NCI-H526 treated with DMSO at 0.1 percent for 48 hours (cell line): ENCODE data around the gene TMEM121.
"Not testable (repeated sequence)": the region's sequence is repeated elsewhere in the genome, so short reads cannot be mapped to it uniquely, and the experiment has no call there.

Experiments
- DNase-seq: peaks from one replicate; lab custom pipeline; 2025; lab: John Stamatoyannopoulos, UW

TMEM121 gene

GRCh38 chr14:105528586-105529318 lies 2.4 kb downstream of the TMEM121 start:
- DNase-seq: no peak

GRCh38 chr14:105529319-105529568 lies 2.9 kb downstream of the TMEM121 start:
- no peak for DNase-seq

DNA sequence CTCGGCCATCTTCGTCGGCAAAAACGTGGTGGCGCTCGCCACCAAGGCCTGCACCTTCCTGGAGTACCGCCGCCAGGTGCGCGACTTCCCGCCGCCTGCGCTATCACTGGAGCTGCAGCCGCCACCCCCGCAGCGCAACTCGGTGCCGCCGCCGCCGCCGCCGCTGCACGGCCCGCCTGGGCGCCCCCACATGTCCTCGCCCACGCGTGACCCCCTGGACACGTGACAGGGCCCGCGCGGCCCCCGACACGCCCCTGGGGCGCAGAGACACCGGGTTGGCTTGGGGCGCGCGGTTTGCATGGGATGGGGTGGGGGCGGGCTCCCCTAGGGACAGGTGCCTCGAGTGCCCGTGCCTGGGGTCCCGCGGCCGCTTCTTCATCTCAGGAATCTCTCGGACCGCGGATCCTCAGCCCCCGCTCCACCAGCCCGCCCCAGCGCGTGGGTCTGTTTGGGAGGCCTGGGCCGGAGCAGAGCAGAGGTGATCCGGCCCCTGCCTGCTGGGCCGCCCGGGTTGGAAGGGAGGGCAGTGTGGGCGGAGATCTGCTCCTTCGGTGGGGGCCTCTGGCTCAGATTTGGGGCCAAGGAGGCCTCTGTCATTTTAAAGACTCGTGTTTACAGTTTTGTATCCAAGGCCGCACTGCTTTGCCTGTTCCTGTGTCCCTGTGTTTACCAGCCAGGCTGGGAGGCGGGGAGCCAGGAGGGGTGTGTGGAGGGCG lies 3.3 kb downstream of the TMEM121 start:
- DNase-seq: no peak

DNA sequence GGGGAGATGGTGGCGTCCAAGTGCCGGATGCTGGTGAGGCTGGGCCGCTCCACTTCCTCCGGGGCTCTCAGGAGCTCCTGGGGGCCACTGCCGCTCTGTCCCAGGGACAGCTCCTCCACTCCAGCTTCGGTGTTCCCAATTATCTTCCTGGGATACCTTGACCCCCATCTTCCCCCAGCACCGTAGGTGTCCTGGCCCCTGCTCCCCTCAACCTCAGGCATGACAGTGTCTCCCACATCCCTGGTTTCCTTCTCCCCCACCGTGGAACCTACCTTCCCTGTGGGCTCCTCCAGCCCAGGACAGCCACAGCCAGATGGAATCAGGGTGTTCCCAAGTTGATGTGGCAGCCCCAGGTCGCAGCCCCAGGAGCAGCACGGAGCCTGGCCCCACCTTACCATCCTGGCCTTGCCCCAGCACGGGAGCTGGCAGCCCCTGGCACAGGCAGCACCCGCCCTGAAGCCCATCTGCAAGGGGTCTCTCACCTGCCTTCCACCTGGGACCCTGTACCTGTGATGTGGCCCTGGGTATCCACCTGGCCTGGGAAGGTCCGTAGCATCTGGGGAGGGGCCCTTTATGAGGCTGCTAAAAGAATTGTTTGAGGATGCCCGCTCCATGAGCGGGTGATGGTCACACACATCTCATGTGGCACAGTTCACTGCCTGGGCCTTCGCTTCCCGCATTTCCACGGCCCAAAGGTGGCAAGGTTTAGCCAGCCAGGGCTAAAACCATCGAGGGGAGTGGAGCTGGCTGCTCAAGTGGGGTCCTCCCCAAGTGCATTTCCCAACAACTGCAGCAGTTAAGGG lies 4.1 kb downstream of the TMEM121 start:
- no peak for DNase-seq

GRCh38 chr14:105531088-105531893 lies 4.9 kb downstream of the TMEM121 start:
- no peak for DNase-seq

GRCh38 chr14:105531894-105532623 lies 5.7 kb downstream of the TMEM121 start:
- DNase-seq: no peak

DNA sequence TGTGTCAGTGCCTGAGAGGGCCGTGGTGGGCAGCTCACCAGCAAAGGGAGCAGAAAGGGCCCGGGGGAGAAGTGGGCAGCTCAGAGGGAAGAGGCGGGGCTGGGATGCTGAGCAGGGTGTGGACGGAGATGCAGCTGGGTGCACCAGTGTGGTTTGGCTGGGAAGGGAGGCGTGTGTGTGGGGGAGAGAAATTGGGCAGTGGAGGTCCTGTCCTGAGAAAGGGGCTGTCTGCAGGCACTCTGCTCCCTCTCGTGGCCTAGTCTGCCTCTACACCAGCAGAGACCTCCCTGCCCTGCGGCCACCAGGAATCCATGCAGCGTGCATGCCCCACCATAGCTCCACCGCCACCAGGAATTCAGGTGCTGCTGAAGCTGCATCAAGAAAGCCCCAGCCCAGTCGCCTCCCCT lies 6.4 kb downstream of the TMEM121 start:
- DNase-seq: no peak

DNA sequence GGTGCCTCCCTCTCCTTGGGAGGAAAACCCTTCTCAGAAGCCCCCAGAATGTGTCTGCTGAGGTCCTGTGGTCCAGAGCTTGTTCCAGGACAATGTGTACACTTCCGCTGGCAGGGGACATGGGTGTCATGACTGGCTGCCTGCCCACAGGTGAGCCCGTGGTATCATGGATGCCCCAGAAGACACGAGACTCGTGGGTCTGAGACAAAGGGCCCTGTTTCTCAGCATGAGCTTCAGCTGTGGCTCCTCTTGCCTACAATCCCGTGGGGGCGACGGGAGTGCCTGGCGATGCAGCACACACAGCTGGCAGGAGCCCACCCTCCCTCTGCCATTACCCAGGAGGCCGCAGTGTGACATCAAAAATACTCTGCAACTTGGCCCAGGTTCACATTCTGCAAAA lies 7.0 kb downstream of the TMEM121 start:
- no peak for DNase-seq

GRCh38 chr14:105533811-105534498 lies 7.6 kb downstream of the TMEM121 start:
- no peak for DNase-seq

- no peak for DNase-seq
These were observed 8.2 kb downstream of the TMEM121 start for GRCh38 chr14:105534586-105534985.

DNA sequence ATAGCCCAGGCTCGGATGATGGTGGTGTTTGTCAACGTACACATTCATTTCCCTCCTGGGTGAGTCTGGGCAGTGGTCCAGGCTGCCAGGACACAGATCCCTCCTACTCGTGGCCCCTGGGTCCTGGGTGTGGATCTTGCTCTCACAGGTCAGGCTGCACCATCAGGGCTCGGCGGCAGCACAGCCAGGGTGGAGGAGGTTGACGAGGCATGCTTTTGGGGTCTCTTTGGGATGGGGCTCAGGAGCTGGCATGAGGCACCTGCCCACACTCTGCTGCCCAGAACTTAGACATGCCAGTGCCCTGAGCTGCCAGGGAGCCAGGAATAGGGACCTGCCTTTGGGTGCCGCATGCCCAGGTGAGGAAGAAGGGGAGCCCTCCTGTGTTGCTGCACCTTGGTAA lies 9.7 kb downstream of the TMEM121 start:
- no peak for DNase-seq

DNA sequence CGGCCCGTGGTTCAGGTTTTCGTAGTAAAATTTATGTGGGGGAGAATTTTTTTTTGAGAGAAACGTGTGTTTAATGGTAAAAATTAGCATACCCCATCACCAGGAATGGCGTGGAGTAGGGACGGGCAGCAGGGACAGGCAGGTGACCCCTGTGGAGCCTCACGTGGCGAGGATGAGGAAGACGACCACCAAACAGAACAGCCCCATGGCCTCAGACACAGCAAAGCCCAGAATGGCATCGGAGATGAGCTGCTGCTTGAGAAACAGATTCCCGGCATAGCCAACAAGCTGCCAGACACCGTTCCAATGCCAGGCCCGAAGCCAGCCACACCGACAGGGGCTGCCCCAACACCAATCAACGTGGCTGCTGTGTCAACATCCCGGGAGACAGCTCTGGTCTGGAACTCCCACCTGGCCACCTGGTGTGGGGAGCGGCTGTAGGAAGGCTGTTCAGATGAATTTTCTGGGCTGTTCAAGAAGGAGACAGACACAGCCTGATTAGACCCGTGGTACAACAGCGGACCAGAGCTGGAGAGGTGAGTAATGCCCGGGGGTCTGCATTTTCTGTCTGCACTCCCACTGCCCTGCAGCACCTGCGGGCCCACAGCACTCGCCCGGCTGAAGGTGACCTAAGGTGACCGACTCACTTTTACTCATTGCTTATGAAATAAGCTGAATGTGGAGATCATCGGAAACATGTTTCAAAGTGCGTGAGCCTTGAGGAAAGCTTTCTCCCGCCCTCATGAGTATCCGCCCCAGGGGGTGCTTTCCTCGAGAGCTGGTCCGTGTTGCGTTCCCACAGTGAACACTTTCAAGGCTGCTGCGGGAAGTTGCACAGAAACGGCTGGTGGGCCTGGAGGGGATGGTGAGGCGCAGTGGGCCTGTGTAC lies 10.6 kb downstream of the TMEM121 start:
- no peak for DNase-seq

- no peak for DNase-seq
These were observed 11.4 kb downstream of the TMEM121 start for GRCh38 chr14:105537580-105538474.

DNA sequence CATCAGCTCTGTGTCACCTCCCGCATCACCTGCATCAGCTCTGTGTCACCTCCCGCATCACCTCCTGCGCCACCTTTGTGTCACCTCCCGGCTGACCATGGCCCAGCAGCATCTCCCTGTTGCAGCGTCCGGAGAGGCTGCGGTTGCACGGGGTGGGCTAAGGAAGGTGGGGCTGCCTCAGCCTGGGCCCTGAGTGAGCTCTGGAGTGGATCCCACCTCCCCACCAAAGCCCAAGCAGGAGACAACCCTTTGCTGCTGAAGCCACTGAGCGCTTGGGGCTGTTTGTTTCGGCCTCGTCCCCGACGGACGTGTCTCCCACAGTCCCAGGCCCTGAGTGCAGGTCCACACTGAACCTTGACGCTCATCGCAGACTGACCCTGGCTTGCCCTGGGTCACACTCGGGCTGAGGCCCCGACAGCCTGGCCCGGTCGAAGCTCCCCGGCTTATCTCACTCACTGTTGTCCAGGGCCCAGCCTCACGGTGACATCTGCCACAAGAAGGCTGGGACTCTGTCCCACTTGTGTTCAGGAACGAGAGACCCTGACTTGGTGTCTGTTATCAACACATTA lies 12.2 kb downstream of the TMEM121 start:
- no peak for DNase-seq

DNA sequence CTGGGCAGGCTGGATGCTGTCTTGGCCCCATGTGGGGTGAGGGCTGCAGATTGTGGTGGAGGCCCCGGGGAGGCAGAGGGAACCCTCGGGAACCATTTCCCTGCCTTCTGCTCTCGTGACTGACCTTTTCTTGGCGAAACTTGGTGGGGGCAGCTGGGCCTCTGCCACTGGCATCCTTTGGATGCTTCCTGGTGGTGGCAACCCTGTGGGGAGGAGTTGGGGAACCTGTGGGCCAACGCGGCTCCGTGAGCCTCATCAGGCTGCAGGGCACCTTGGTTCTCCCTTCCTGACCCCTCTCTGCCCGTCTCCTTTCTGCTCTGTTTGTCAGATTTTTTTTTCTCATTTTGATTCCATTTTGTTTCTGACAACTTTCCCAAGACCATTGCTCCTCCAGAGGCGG lies 14.4 kb downstream of the TMEM121 start:
- DNase-seq: no peak

- DNase-seq: no peak
These were observed 15.0 kb downstream of the TMEM121 start for GRCh38 chr14:105541218-105541875.

GRCh38 chr14:105545676-105546075 lies 19.3 kb downstream of the TMEM121 start:
- DNase-seq: not testable (repeated sequence)

GRCh38 chr14:105546410-105546809 lies 20.0 kb downstream of the TMEM121 start:
- DNase-seq: not testable (repeated sequence)
